Stomach (tissue), 4 donors: ENCODE data around the gene PDCD1.
A peak's percentile ranks its signal among the peaks of the same experiment; 100 is the strongest.

ENCODE experiments used
- CTCF ChIP-seq, 7 experiments: fragments of 450-650 bp in 4 of 7; fragments of 200-600 bp in 3 of 7; sonication (generic) in 3 of 7; IDR thresholded peaks; one replicate each; pipeline ENCODE4 v1.5.1; 2016 to 2019; ENCODE audit warnings: antibody characterized with exemption in 7 of 7, control low read depth in 2 of 7, mild to moderate bottlenecking in 1 of 7
- EP300 ChIP-seq: sonication (generic); formaldehyde crosslinking; IDR thresholded peaks from one replicate; pipeline ENCODE4 v1.6.1; 2017; ENCODE audit warnings: antibody characterized with exemption
- POLR2A ChIP-seq, 4 donors: fragments of 450-650 bp; IDR thresholded peaks; one replicate each; pipeline ENCODE4 v1.6.1; 2016; ENCODE audit warnings: antibody characterized with exemption in 4 of 4, control low read depth in 2 of 4, mild to moderate bottlenecking in 1 of 4, moderate library complexity in 1 of 4
- POLR2AphosphoS5 ChIP-seq, 3 donors: sonication (generic); formaldehyde crosslinking; IDR thresholded peaks; one replicate each; pipeline ENCODE4 v1.6.1; 2016; ENCODE audit warnings: antibody characterized with exemption in 3 of 3

GRCh38 chr2:241842620-241843211 is 16.0 kb downstream of the PDCD1 start:
- TF ChIP-seq POLR2A (IDR thresholded peaks at IDR 0.05), result no peak
- no peak for TF ChIP-seq CTCF (IDR thresholded peaks at IDR 0.05)
- TF ChIP-seq EP300, result no peak
- peak in 2 of 3 donors; percentile 19 to 48 for TF ChIP-seq POLR2AphosphoS5 (IDR thresholded peaks at IDR 0.05)
